HG03135 (cell line): Measurements from ENCODE around the gene DNAJC30.

Experiments used
- ATAC-seq: cut with Tn5 transposase; IDR thresholded peaks from one replicate; pipeline ENCODE4 v1.9.1; 2021; ENCODE audit warnings: mild to moderate bottlenecking, moderate library complexity; ENCODE audit not compliant: unreplicated experiment

Gene DNAJC30

DNA sequence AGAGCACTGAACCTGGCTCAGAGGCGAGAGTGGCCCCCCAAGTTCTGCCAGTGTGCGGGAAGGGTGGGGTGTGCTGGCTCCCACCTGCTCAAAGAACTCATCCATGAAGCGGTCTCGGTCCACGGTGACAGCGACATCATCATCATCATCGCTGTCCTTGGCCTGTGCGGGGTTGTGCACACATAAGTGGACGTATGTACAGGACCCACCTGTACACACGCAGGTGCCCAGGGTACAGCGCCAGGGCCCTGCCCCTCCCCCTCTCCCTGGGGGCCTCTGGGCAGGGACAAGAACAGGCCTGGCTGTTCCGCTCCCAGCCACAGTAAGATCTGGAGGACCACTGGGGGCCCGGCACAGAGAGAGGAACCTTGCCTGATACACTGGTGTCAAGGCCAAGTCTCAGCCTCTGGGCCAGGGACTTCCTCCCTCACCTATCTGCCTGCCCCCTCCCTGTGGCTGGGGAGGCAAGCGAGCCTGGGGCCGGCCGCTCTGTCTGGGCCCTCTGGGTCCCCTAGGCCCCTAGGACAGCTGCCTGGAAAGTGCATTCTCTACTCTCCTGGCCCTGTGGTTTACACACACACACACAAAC lies 25.8 kb upstream of the DNAJC30 start:
- no peak for ATAC-seq

- no peak for ATAC-seq
Measured at GRCh38 chr7:73707045-73707631, 23.9 kb upstream of the DNAJC30 start.

DNA sequence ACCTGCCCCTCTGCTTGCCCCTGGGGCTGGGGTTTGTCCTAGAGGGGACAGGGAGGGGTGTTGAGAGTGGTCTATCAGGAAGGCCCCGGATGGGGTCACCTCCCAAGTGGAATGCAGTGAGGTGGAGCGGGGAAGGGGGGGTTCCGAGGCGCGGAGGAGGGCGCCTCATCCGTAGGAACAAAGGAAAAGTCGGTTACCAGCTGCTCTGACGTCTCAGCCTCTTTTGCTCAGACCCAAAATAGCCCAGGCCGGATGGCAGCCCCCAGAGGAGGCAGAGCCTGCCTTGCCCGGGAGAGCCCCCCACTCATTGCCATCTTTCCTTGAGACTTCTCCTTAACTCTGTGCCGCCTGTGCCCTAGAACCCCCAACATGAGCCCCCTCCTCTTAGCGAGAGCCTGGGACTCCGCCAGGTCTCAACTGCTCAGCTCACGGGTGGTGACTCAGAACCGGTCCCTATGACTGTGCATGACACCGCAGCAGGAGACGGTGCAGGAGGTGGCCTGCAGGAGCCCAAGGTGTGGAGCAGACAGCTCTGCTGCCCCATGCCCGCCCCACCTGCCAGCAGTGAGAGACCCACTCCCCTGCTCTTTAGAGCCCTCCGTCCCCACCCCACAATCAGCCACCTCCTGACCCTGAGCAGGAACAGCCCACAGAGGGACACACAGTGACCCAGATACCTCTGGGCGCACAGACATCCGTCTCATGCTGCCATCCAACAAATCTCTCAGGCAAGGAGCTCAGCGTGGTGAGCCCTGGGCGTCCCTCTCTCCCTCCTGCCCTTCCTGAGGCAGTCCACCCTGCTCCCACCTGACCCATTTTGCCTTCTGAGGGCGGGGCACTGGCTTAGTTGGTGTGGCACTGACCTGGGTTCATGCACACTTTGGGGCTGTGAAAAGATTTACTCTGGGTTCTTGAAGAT lies 23.1 kb upstream of the DNAJC30 start:
- no peak for ATAC-seq

DNA sequence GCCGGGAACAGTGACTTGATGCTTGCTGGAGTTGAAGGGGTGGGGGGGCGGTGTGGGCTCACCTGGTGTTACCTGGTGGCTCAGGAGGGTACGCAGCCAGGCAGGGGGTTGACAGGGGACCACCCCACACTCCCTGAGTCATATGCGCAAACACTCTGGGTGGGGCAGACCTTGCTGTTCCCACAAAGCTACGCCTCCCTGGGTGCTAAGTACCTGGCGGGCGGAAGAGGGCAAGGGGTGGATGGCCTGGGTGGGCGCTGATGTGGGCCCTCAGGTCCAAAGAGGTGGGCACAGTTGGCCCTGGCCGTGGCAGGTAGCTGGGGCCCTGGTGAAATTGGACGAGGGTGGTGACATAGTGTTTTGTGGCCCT lies 22.3 kb upstream of the DNAJC30 start:
- ATAC-seq: no peak

GRCh38 chr7:73704640-73705550 lies 21.6 kb upstream of the DNAJC30 start:
- ATAC-seq: no peak

GRCh38 chr7:73703757-73704639 lies 20.7 kb upstream of the DNAJC30 start:
- no peak for ATAC-seq

GRCh38 chr7:73703225-73703624 lies 20.0 kb upstream of the DNAJC30 start:
- ATAC-seq: no peak

DNA sequence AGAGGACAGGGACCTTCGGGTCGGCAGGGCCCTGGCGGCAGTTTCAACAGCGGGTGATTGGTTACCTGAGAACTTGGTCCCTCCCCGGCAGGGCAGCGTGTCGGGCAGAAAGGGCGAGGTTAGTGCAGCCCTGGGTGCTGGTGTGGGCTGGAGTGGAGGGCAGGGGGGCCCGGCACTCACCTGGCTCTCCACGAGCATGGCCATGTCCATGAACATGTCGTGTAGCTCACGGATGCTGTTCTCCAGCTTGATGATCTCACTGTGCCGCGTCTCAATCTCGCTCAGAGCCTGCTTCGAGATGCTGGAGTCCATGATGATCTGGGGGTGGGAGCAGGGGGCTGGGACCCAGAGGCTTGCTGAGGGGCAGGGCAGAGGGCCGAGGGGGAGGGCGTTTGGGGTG lies 19.4 kb upstream of the DNAJC30 start:
- no peak for ATAC-seq

GRCh38 chr7:73702226-73702625 lies 19.0 kb upstream of the DNAJC30 start:
- no peak for ATAC-seq

DNA sequence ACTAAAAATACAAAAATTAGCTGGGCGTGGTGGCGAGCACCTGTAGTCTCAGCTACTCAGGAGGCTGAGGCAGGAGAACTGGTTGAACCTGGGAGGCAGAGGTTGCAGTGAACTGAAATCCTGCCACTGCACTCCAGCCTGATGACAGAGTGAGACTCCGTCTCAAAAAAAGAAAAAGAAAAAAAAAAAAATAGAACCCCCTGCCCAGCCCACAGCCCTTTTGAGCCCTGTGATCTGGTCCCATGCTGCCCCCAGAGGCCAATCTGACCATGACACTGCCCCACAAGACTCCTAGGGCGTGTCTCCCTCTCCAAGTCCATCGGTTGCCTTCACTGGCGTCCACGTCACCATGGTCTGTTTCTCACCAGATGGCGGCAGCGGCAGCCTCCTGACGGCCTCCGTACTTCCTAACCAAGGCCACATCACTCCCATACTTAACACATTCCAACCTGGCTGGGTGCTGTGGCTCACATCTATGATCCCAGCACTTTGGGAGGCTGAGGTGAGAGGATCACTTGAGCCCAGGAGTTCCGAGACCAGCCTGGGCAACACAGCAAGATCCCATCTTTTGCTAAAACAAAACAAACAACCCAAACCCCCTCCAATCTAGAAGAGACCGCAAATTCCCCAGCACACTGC lies 18.2 kb upstream of the DNAJC30 start:
- ATAC-seq: no peak

- no peak for ATAC-seq
Measured at GRCh38 chr7:73700581-73701134, 17.4 kb upstream of the DNAJC30 start.

DNA sequence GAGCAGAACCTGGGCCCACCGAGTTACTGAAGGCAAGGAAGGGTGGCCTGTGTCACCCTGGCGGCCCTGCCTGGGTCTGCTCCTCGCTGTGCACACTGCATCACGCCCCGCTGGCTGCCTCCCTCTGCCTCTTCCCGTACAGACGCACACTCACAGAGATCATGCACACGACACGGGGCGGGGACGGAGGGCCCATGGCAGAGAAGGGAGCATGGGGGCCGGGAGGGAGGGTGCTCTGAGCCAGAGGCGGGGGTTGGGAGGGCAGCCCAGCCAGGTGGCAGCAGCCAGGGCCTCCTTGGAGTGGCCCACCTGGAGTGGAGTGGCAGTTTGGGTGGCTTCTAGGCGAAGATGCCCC lies 16.8 kb upstream of the DNAJC30 start:
- ATAC-seq: no peak

GRCh38 chr7:73699370-73700068 lies 16.3 kb upstream of the DNAJC30 start:
- ATAC-seq: no peak

DNA sequence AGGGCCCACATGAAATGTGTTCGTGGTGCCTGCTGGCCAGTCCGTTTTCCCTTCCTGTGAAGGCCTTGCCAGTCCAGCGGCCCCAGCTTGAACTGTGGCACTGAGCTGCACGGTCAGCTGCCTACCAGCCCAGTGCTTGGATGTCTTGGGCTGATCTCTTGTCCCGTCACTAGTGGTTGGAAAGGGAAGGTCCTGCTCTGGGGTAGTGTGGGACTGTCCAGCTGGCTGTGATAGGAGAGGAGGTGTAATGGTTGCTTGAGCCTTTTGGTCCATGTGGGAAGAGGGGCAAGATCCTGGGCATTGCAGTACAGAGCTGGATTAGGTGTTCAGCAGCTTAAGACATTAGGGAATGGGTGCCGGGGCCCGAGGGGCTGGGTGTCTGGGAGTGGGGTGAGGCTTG lies 15.2 kb upstream of the DNAJC30 start:
- ATAC-seq: no peak

DNA sequence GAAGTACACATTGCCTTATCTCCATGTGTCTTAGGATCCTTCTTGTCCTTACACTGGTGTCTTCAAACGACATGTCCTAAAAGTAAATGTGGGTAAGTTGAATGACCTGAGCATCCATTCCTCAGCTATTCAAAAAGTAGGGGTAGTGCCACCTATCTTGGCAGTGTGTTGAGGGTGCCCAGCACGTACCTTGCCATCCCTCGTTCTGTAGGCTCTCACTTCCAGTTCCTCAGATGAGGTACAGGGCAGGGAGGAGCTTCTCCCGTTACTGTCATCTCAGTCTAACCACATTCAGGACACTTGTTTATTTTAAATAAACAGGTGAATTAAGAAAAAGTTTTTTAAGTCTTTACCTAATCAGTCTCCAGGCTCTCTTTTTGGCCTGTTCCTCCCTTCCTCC lies 13.1 kb upstream of the DNAJC30 start:
- no peak for ATAC-seq

DNA sequence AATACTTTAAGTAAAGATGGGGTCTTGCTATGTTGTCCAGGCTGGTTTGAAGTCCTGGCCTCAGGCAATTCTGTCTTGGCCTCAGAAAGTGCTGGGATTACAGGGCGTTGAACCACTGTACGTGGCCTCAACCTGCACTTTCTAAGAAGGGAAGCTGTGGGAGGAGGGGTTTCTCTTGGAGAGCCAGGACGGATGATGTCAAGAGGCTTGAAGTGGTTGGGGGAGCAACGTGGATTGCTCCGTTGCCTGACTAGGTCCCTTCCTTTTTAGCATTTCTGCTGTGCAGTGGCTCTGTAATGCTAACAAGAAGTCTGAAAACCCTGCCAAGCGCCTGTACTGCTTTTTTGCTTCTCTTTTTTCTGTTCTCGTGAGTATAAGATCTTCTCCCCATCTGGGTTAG lies 7.4 kb upstream of the DNAJC30 start:
- no peak for ATAC-seq

DNA sequence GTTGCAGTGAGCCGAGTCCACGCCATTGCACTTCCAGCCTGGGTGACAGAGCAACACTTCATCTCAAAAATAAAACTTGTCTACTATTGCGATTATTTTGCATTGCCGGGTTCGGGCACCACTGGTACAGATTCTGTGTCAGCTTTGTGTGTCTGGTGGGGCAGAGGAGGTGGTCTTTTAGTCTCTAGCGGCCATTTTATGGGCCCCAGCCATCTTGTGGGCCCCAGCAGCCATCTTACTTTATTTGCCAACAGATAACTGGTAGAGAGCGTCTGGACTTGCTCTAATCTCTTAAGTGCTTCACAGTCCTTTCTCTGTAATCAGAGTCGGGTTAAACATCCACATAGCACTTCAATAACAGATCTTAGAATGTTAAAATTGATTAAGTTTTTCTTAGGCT lies 5.0 kb upstream of the DNAJC30 start:
- ATAC-seq: no peak

DNA sequence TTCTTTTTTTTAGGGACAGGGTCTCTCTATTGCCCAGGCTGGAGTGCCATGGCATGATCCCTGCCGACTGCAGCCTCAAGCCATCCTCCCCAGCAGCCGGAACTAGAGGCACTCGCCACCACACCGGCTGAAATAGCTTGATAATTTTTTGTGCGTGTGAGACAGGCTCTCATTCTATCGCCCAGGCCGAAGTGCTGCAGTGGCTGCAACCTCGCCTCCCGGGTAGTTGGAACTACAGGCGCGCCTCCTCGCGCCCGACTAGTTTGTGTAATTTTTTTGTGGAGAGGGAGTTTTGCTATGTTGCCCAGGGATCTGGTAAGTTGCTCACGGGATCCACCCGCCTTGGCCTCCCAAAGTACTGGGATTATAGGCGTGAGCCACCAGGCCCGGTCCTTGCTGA lies 2.1 kb upstream of the DNAJC30 start:
- no peak for ATAC-seq
